ENCODE results near the gene ANKRD33.

- no peak for TF ChIP-seq POLR2A (IDR thresholded peaks at IDR 0.05; ENCODE audit: low read length)
- no peak for TF ChIP-seq GATA1 (IDR thresholded peaks at IDR 0.05; ENCODE audit: low read depth, low read length)
Measured at GRCh38 chr12:51864833-51865670, 22.9 kb upstream of the ANKRD33 start.

All from erythroblast (primary cell).